Mammary epithelial cell (primary cell): Measurements from ENCODE around the gene AKAP13.

ENCODE experiments used
- EZH2 ChIP-seq: IDR thresholded peaks from 2 replicates; pipeline ENCODE4 v1.6.1; 2012; ENCODE audit warnings: low read length, inconsistent platforms, borderline replicate concordance
- TF ChIP-seq, protein P1 (sequence below), 2 donors: IDR thresholded peaks in 1 of 2; conservative IDR thresholded peaks in 1 of 2; 2 replicates each; pipeline ENCODE4 v1.5.1; 2011 to 2012; ENCODE audit warnings: inconsistent platforms in 2 of 2, low read length in 2 of 2, mild to moderate bottlenecking in 2 of 2, control low read depth in 1 of 2, low read depth in 1 of 2; ENCODE audit not compliant: insufficient read depth in 1 of 2; ENCODE audit errors: extremely low read depth in 1 of 2

DNA sequence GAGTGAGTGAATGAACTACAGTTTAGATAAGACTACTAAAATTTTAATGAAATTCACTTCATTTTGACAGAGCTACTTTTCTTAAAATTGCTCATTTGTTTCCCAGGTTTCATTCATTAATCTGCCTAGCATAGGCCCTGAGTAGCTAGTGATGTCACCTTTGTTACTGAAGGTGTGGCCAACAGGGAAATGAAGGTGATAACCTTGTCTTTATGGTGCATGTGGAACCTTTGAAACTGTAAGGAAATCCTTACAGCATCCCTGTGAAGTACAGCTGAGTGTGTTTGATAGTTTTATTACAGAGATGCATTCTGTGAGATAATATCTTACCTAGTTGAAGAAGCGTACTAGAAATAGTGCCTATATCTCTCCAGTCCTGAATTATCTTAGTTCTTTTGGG lies 112.9 kb downstream of the AKAP13 start:
- TF ChIP-seq, protein P1, sequence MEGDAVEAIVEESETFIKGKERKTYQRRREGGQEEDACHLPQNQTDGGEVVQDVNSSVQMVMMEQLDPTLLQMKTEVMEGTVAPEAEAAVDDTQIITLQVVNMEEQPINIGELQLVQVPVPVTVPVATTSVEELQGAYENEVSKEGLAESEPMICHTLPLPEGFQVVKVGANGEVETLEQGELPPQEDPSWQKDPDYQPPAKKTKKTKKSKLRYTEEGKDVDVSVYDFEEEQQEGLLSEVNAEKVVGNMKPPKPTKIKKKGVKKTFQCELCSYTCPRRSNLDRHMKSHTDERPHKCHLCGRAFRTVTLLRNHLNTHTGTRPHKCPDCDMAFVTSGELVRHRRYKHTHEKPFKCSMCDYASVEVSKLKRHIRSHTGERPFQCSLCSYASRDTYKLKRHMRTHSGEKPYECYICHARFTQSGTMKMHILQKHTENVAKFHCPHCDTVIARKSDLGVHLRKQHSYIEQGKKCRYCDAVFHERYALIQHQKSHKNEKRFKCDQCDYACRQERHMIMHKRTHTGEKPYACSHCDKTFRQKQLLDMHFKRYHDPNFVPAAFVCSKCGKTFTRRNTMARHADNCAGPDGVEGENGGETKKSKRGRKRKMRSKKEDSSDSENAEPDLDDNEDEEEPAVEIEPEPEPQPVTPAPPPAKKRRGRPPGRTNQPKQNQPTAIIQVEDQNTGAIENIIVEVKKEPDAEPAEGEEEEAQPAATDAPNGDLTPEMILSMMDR (conservative IDR thresholded peaks at IDR 0.05 in 1 of 2, IDR thresholded peaks at IDR 0.05 in 1 of 2; ENCODE audit: extremely low read depth in 1 of 2, insufficient read depth in 1 of 2, low read depth in 1 of 2, low read length in 2 of 2): no peak
- TF ChIP-seq EZH2: no peak
